Globus pallidus (tissue), 1 donor: ENCODE results near the gene PRAC1.

Experiments used
- DNase-seq: peaks from one replicate; pipeline ENCODE4 v3.0.0-alpha.2; 2015; ENCODE audit warnings: low spot score

The PRAC1 gene

DNA sequence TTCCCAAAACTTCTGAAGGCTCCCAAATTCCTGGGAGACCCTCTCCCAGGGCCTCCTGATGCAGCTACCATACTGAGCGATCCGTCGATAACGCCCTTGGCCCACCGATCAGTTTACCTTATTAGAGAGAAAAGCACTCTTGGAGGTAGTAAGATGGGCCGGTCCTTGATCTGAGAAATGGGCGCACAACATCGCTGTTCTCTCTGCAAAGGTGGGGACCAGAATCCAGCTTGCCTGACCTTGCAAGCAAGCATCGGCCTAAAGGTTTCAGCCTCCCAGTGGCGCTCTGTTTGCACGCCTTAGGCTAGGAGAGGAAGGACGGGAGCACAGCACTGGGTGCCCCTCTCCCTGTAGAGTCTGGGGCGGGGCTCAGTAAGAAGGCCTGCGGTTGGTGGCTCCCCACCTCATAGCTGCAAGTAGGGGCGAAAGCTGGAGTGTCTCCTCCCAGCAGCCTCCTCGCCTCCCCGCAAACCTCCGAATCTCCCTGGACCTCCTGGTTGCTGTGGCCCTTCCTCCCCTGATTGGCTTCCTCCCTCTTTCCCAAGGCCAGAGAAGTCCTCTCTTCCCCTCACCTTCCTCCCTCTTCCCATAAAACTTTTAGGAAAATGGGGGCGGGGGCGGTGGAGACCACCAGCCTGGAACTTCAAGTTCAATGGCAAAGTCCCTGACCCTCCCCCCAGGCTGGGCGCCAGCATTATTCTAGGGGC lies at the start of gene PRAC1:
Gene PRAC1 (minus strand): TSS at position 318 of the 707 bp plus-strand sequence. CDS start 126 bp downstream, at position 192.
- DNase-seq, result no peak

DNA sequence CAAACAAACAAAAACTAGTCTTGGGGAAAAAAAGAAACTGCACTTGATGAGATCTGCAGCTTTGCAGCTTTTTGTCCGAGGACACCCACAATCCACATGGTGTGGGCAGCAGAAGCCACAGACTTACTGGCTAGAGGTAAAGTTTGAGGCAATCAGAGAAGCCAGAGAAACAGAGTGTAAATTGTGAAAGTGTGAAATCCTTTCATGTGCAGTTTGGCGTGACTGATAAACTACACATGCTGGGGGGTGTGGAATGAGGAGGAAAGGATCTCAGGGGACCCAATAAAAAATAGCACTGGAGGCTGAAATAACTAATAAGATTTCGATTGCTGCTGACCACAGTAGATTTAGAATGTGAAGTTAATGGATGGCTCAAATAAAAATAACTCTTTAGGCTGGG lies 48.6 kb upstream of the PRAC1 start:
- no peak for DNase-seq

DNA sequence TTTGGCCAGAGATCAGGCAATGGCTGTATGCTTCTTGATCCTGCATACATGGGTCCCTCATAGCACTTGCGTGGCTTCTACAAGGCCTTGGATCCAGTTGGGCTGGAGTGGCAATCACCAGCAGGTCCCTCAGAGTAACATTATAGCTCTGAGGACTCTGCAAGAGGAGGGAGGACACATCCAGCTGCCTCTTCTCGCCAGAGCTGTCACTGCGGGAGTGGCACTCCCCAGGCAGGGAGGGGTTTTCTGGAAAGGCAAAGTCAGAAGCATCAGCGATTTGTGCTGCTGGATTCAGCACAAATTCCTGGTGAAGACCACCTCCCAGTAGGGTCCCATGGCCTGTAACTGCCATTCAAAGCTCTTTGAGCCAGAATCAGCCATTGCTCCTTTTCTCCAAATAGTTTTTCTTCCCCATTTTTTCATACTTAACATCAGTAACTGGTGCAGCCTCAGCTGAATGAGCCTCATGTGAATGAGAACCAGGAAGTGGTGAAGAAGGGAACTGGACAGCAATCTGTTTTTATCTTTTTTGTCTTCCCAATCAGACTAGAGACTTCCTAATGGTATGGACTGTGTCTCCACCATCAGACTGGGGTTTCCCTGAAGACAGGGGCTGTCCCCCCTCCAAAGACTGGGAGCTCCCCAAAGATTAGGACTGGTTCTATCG lies 46.8 kb upstream of the PRAC1 start:
- no peak for DNase-seq

DNA sequence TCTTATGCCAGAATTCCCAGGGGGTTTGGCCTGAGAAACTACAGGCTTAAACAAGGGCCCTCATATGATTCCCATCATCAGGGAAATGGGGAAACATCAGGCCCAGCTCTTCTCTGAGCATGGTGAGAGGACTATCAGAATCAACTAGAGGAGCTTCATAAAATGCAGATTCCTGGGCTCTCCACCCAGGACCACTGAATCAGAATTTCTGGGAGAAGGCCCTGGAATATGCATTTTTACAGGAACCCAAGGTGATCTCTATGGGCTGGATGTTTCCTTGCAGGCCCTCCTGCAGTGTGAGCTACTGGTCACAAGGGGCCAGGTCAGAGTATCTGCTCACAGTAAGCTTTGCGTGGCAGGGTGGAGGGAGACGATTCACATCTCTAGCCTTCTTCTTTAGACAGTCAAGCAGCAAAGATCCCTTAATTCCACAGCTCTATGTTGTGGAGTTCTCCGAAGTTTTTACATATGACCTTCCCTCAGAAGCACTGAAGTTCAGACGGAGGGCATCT lies 45.0 kb upstream of the PRAC1 start:
- no peak for DNase-seq

DNA sequence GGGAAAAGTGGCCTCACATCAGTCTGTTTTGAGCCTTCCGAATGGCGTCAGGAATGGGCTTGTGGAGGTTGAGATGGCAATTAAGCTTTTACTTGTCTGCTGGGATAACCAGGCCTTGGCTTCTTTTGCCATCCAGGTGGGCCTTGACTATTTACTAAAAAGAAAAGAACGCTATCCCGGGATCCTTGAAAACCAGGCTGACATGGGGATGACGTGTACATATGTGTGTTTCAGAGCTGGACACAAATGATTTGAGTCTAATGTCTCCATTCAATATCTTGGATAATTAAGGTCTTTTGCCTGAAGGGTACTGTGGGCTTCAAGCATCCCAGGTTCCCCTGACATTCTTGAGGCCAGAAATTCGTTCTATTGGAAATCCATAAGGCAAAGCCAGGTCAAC lies 38.8 kb upstream of the PRAC1 start:
- DNase-seq, result no peak

DNA sequence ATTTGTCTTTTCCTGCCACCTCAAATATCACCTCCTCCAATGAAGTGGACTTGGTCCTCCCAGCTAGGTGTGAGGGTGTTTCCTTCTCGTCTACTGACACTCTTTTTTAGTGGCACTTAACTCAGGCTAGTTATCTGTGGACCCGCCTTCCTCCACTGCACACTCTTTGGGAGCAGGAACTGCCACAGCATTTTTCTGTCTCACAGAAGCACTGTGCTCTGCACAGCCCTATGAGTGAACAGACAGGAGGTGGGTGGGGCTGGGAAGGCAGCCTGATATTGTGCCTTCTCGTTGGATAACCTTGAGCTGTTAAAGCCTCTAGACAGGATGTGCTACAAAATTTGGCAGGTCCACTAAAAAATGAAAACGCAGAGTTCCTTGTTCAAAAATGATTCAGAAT lies 38.1 kb upstream of the PRAC1 start:
- DNase-seq, result no peak

DNA sequence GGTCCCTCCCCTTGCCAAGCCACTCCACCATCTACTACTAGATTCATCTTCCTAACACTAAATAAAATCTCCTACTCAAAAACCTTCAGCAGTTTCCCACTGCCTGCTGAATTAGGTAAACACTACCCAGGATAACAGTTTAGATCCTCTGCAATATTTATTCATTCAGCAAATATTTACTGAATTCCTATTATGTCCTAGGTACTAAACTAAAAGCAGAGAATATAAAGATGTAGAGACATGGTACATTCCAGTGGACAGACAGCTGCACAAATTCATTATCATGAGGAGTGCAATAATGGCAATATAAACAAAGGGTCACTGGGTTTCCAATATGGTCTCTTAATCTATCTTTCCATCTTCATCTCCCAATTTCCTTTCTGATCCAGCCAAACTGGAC lies 37.0 kb upstream of the PRAC1 start:
- no peak for DNase-seq

DNA sequence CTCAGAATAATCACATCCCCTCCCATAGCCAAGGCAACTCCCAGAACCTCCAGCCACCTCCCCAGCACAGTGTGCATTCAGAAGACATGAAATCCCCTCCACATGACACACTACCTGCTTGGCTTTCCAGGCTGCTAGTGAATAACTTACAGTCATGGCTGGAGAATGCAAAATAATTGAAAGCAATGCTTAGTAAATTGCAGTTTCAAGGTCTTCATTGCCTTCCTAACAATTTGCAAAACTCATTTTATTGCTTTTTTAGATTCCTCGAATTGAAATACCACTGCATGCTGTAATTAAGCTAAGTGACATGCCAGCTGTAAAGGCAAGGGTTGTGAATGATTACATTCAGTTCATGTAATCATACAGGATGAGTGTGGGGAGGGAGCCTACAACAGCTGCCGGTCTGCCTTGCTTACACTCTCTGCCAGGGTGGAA lies 35.2 kb upstream of the PRAC1 start:
- DNase-seq, result no peak

DNA sequence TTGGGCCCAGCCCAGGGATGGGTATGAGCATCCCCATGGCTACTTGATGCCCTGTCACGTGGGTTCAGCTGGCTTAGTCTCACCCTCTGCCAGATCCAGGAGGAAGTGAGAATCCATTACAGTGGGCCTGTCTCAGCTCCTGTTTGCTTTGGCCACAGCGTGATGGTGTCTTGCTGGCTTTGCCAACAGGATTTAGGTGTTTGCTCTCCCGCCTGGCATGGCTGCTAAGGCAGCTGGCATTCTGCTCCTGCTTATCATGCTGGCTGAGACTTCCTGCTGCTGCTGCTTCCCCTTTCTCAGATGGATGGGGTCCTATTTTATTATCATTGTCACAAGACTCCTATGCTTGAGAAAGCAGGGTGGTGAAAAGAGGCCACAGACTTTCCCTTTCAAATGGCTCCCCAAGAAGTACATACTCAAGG lies 34.5 kb upstream of the PRAC1 start:
- DNase-seq, result no peak

DNA sequence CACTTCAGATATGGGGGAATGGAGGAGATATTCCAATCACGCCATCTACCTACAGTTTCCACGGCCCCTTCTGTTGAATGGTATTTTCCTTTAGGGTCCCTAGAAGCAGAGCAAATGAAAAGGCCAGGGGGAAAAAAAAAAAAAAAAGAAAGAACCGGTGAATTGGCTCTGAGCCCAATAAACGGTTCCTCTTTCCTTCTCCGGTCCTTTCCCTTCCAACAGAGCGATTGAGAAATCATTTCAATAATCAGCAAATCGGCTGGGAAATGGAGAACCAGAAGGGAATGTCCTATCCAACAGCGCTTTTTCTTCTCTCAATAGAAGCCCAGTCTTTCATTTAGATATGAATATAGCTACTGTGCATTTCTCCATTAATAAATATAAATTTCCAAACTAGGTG lies 33.0 kb upstream of the PRAC1 start:
- no peak for DNase-seq

DNA sequence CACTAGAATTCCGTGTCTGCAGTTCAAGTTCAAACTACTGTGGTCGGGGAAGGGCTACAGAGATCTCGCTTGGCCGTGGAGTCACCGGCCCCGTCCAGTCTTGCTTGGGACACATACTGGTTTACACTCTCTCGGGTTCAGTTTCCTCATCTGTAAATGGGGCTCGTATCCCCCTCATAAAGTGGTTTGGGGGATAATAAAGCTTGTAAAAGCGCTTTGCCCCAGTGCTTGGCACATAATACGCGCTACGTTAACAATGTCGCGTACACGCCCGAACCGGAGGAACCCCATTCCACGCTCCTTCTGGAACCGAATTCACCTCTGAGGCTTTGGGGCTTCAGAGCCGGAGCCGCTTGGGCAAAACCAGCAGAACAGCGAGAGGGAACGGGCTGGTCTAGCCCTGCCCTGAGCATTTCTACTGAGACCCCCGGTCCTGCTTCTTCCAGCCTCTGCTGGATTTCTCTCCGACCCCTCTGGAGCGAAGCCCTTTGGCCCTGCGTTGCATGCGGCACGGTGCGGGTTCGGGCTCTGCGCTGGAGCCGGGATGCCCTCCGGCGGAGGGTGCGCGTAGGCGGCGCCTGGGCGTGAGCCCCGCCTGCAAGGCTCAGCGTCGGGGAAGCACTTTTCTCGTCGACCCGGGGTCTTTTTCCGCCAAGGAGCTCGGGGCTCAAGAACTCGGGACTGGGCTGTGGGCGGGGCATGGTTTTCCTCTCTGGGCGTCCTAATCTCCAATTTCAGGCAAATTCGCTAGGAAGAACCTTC lies 32.4 kb upstream of the PRAC1 start:
- no peak for DNase-seq

DNA sequence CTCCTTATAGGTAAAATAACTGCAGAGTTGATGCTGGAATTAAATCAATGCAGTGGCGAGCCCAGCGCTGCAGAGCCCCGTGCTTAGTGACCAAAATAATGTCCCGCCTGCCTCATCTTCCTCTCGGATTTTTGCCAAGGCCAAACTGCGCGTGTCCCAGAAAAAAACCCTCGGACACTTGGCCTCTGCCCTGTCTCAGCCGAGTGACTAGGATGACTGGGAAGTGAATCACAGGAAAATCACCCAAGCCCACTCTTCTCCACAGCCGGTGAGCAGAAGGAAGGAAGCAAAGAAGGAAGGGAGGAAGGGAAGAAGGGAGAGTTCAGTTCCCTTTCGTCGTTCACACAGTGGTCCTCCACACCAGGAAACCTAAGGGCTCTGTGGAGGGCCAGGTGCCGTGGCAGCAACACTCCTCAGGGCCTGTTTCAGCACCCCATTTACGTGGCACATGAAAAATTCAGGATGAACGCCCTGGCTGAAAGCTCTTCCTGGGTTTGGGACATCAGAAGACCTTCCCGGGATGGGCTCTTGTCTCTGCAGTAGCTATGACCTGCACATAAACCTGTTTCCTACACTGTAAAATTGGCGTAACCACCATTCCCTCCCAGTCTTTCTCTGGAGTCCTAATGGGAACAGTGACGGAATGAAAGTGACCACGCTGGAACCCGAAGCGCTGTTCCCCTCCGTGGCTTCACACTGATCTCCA lies 31.6 kb upstream of the PRAC1 start:
- no peak for DNase-seq

DNA sequence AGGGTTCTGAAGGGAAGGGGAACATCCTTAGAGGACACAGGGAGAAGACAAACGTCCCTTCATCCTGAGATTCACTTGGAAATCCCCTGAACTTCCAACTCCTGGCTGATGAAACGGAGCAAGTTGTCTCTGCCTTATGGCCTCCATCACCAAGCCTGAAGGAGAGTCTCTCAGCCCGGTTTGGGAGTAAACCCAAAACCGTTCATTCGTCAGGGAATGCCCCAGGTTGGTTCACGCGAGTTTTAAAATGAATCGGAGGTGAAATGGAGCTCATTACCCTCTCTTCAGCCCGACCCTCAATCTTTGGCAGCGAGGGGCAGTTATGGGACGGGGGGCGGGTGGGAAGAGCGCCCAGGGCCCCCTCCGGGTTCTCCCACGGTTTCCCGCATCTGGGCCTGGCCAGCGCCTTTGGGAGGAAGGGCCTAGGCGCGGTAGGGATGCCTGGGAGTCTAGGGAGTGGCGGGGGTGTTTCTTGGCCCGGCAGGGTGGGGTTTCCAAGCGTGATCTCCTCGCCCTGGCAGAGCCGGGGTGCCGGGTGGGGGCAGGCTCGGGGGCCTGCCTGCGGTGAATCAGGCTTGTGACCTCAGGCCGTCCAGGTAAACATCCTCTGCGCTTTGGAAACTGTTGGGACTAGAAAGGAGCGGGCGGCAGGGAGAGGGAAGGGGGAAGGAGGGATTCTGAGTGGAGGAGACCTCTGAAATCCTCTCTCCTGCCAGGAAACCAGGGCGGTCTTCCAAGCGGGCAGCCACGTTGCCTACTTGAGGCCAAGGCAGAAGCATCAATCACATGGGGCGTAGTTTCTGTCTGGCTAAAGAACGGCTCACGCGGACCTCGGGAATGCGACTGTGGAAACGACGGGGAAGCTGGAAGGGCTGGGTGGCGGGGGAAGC lies 30.3 kb upstream of the PRAC1 start:
- no peak for DNase-seq

DNA sequence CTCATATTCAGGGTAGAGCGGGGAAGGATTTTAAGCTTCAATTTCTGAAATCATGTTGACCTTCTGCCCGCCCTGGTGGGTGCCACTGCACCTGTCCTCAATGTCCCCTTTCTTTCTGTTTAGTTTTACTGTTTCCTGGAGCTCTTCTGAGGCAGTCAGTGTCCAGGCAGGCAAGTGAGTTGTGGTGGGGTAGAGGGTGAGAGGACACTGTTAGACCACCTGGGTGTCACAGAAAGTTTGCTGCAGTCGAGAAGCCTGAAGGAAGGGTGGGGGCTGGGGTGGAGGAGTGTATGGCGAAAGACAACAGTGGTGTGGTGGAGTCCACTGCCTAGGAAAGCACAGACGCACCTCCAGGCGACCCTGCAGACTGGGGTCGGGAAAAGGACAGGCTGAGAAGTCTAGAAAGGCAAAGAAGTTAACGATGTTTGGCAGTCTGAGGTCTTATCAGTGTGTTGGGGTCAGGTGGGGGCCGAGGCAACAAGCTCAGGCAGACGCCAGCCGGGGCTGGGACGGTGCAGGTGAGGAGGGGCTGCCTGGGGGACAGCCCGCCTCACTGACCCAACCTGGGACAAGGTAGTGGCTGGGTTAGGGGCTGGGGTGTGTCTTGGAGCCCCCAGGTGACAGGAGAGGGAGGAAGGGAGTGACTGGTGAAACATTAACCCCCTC lies 29.5 kb upstream of the PRAC1 start:
- DNase-seq, result no peak

DNA sequence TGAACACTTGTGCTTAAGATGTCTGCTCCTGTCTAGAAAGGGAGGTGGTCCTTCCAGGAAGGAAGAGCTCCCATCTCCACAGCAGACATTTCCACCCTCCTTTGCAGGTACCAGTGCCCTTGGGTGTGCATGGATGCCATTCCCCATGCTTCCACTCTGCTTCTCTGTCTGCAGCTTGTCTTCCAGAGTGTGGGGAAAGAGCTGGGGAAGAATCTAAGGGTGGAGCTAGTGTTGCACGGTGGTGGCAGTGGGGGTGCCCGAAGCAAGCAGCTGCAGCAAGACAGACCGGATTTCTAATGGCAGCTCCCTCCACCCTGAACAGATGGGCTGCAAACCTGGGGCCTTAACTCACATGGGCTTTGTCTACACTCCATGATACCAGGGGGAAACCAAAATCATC lies 28.9 kb upstream of the PRAC1 start:
- DNase-seq, result no peak

DNA sequence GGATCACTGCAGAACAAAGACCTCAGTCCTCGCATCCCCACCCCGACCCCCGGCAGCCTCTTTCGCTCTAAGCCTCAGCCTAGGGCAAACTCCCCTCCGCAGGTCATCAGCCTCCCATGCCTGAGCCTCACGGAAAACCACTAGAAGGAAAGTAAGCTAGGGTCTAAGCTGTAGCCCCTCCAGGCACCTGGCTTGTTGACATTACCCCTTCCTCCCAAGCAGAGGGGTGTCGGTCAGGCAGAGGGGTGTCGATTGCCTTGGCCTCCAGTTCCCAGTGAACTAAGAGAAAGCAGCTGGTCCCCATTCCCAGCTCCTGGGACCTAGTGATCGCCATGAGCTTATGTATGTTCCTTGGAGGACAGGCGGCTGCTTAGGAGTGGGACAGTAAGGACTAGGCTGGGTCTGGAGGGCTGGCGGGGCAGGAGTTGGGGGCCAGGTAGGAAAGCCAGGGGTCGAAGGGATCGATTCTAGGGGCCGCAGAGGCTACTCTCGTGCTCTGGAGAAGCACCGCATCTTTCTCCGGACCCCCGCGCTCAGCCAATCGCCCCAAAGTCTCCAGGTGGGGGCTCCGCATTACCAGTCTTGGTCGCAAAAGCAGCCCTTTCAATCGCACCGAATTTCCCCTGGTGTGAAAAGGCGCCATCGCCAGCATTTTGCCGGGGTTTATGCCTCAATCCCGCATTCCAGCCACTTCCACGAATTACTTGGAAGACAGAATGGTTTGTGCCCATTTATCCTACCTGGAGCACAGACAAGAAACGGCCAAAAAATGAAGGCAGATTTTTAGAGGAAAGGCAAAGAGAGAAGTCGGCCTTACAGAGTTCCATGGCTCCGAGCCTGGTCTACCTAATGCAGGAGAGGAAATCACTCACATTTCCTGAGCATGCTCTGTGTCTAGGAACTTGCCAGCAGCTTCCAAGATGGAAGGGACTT lies 27.6 kb upstream of the PRAC1 start:
- no peak for DNase-seq

DNA sequence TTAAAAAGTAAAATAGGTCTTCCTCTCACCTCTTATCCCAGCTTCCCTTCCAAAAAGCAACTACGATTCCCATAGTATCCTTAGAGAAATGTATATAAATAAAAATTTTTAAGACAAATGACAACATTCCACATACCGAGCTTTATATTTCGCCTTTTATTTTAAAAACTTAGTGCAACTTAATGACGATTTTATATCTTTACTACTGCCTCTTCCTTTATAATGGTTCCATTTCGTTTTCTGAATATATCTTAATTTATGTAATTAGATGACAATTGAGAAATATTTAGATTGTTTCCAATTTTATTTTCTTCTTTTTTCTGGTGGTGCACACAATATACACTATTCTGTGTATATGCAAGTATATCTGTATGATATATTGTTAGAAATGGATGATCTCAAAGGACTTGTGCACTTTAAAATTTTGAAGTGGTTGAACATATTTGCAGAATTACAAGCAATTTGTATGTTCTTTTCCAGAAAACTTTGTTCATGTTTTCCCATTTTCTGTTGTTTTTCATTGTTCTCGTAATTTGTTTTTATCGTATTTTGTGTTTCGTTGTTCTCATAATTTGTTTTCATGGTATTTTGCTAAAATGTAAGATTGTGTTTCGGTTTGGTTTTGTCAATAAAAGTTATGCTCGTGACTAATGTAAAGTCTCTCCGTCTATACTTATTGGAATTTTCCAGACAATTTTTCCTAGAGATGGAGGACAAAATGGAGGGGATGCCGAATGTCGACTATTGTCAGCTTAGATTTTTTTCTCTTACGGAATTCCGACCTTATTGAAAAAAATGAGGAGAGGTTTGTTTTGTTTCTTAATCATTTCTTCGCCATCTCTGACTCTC lies 26.6 kb upstream of the PRAC1 start:
- no peak for DNase-seq
